GM12891 (cell line): ENCODE measurements around the gene HSD3B2.

Source experiments
- POLR2A ChIP-seq: IDR thresholded peaks from 2 replicates; pipeline ENCODE4 v1.6.1; 2011; ENCODE audit warnings: low read depth, low read length, control low read depth
- SPI1 ChIP-seq: IDR thresholded peaks from 2 replicates; pipeline ENCODE4 v1.6.1; 2011; ENCODE audit warnings: low read depth, low read length, control low read depth

DNA sequence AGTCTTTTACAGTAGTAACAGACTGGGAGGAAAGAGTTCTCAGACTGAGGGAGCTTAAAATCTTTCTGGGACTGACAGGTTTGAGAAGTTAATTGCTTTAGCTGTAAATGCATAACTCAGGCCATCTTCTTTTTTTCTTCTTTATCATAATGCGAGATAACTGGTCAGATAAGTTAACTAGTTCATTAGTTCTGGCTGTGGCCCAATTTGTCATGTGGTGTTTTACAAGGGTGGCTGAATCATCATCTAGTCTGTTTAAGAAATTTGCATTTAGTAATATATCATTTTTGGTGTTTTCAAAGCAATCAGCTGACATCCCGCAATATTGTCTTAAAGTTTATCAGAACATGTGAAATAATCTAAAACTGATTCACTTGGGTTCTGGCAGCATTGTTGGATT, 14.0 kb downstream of the HSD3B2 start:
- no peak for TF ChIP-seq POLR2A
- TF ChIP-seq SPI1 = no peak
